WI38 (cell line): ENCODE measurements around the gene PER1.
"Not testable (repeated sequence)": the region's sequence is repeated elsewhere in the genome, so short reads cannot be mapped to it uniquely, and the experiment has no call there.

ENCODE experiments used
- H3K4me3 ChIP-seq: 2 replicates; pipeline ENCODE4 v1.5.1; 2011; ENCODE audit warnings: low read depth, mild to moderate bottlenecking, control low read depth, low read length
- TF ChIP-seq, protein P1 (sequence below): IDR thresholded peaks from 2 replicates; pipeline ENCODE4 v1.5.1; 2012; ENCODE audit warnings: low read depth, mild to moderate bottlenecking, control low read depth, low read length

PER1 gene

DNA sequence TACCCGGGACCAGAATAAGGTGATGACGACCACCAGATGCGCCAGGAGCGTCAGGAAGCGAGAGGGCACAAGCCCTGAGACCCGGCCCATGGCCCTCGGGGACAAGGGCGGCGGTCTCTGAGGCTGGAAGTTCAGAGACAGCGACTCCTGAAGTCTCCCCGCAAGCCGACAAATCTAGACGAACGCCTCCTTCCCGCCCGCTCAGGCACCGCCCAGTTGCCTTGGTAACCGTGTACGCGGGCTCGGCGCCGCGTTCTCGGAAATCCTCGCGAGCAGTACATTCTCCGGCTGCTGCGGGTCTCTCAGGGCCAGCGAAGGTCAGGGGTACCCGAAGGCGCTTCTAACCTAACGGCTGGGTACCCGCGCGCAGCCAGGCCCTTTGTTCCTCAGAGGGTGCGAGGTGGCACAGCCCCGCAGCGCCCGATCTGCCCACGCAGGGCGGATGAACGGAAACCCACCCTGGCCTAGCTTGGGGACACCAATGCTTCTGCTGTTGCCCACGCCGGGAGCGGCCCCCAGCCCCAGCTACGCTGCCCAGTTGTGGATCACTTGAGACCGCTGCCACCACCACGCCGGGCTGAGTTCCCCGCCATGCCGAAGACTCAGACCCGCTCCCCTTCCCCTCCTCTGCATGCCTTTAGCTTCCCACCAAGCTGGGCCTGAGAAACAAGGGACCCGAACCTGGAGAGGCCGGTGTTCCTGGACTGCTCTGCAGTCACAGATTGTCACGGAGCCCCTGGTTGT is 24.2 kb upstream of the PER1 start, which contains the start of gene TMEM107:
Gene TMEM107 (minus strand): TSS at position 184 of the 744 bp plus-strand sequence. CDS start 94 bp downstream, at position 90.
- TF ChIP-seq, protein P1, sequence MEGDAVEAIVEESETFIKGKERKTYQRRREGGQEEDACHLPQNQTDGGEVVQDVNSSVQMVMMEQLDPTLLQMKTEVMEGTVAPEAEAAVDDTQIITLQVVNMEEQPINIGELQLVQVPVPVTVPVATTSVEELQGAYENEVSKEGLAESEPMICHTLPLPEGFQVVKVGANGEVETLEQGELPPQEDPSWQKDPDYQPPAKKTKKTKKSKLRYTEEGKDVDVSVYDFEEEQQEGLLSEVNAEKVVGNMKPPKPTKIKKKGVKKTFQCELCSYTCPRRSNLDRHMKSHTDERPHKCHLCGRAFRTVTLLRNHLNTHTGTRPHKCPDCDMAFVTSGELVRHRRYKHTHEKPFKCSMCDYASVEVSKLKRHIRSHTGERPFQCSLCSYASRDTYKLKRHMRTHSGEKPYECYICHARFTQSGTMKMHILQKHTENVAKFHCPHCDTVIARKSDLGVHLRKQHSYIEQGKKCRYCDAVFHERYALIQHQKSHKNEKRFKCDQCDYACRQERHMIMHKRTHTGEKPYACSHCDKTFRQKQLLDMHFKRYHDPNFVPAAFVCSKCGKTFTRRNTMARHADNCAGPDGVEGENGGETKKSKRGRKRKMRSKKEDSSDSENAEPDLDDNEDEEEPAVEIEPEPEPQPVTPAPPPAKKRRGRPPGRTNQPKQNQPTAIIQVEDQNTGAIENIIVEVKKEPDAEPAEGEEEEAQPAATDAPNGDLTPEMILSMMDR = no peak
- peak within 1 kb of the TSS; percentile 69 for H3K4me3 ChIP-seq

DNA sequence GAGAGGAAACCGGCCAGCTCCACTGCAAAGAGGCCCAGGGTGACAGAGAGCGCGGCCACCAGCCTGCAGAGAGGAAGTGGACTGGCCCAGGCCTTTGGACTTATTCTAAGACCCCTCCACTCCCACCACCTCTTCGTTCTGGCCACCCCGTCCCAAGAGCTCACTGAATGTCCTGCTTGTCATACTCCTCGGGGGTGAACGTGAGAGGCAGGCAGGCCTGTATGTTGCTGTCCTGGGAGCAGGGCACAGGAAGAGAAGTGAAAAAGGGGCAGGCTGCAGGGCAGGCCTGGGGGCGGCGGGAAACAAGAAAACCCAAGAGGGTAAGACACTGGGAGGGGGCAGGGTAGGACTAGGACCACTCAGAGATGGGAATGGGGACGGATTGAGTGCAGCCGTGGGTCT is 23.6 kb upstream of the PER1 start:
- TF ChIP-seq, protein P1 = no peak

DNA sequence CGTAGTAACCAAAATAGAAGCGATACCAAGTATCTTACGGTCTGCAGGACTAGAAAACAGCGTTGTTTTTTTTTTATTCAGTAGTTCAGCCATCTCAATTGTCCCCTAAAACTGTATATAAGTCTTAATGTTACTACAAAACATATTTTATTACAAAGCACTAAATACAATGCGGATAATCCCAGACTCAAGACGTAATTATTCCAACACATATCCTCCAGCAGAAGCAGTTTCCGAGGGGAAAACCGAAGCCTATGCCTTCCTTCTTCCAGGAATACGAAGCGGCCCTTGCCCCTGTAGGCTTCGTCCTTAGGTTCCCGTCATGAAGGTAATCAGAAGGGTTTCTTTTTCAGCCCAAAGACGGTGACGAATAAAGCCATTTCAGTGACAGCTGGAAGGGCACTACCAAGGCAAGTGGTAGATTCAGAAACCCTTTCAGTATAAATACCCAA is 21.7 kb upstream of the PER1 start:
- TF ChIP-seq, protein P1 = no peak
- peak overlapping the region; percentile 62 for H3K4me3 ChIP-seq

More for the DNA sequence above, 23.6 kb upstream of the PER1 start:
- peak overlapping the region; percentile 69 for H3K4me3 ChIP-seq

DNA sequence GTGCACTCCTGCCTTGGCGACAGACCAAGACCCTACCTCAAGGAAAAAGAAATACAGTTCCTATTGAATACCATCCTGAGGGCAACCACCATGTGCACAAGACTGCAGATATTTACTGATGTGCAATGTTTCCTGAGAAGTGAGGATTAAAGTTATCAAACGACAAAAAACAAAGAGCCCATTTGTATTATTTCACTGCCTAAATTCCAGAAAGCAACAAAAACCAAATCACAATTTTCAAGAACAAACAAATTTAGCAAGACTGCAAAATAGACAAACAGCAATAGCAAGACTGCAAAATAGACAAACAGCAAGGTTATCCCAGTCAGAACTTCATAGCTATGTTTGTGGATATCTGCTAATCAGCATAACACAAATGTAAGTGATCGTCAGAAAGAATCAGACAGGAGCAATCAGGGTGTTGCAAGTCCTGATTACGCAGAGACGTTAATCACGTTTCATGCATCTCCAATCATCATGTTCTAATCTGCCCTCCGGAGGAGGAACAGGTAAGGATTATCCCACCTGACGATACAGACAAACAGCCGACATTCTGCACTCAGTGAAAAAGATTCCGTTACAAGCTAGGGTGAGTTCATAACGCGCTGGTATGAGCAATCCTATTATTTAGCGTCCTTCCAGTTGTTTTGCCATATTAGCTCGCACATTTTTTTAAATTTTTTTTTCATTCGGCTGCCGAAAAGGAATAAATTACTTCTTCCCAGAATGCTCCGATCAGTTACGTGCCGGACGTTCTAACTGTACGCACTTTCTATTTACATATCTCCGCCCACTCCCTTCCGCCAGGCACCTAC is 21.1 kb upstream of the PER1 start:
- TF ChIP-seq, protein P1 = no peak
- peak overlapping the region; percentile 62 for H3K4me3 ChIP-seq

DNA sequence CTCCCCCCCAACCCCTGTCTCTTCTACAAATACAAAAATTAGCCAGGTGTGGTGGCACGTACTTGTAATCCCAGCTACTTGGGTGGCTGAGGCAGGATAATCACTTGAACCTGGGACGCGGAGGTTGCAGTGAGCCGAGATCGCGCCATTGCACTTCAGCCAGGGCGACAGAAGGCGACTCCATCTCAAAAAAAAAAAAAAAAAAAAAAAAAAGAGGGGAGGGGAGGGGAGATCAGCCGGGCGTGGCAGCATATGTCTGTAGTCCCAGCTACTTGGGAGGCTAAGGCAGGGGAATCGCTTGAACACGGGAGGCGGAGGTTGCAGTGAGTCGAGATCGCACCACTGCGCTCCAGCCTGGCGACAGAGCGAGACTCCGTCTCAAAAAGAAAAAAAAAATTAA is 18.0 kb upstream of the PER1 start:
- H3K4me3 ChIP-seq = not testable (repeated sequence)

DNA sequence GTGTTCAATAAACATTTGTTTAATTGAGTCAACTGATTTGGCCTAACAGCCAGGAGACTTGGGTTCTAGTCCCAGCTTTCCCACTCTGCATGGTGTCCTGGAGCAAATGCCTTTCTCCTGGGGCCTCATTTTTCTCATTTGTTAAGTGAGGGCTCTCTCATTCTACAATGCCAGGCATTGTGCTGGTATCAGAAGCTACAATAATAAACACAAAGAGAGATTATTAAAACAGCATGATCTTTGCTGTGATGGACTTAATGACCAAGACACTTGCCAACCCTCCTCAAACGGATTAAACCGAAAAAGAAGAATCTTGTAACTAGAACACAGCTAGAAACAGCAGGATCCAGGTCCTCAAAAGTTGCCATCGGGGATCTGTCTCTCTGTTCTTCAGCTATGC is 15.3 kb upstream of the PER1 start:
- TF ChIP-seq, protein P1 = no peak
- H3K4me3 ChIP-seq = no peak overlapping the region

DNA sequence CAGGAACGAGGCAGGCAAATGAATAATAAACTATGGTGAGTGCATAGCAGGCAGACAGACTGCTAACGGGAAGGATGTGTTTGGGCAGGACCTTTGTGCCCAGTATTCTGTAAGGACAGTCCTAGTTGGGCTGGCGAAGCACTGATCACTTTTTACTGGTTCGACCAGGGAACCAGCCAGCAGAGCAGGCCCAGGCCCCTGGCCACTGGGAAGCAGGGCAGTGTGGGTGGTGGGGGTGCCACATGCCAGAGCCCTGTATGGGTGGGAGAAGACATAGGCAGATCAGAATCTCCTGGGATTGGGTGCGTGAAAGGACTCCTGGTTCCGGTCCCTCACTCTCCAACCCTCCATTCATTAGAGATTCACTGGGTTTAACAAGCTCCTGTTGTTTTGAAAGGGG is 14.5 kb upstream of the PER1 start:
- TF ChIP-seq, protein P1 = no peak
- no peak overlapping the region for H3K4me3 ChIP-seq
